Amniotic epithelial cell (primary cell): ENCODE data around the gene P2RY13.

Experiments
- DNase-seq: peaks from one replicate; pipeline ENCODE4 v3.0.0-alpha.2; 2010; ENCODE audit warnings: low read depth

The P2RY13 gene

GRCh38 chr3:151320131-151320530, 9.2 kb downstream of the P2RY13 start:
- peak; percentile 57 for DNase-seq

GRCh38 chr3:151319628-151320027, 9.7 kb downstream of the P2RY13 start:
- DNase-seq: peak; percentile 76

GRCh38 chr3:151318991-151319390, 10.4 kb downstream of the P2RY13 start:
- DNase-seq: peak; percentile 37

- peak; percentile 77 for DNase-seq
Measured at GRCh38 chr3:151318313-151318712, 11.0 kb downstream of the P2RY13 start.

- DNase-seq: peak; percentile 69
Measured at GRCh38 chr3:151316267-151316991, 12.9 kb downstream of the P2RY13 start, which contains the start of gene GPR87. TSS of gene GPR87 (minus strand) at chr3:151316820. CDS start at chr3:151300100, 16,720 bp downstream.

- no peak for DNase-seq
Measured at GRCh38 chr3:151315846-151316245, 13.5 kb downstream of the P2RY13 start.

- peak; percentile 96 for DNase-seq
Measured at GRCh38 chr3:151315136-151315535, 14.2 kb downstream of the P2RY13 start.

GRCh38 chr3:151314593-151314992, 14.8 kb downstream of the P2RY13 start:
- no peak for DNase-seq

GRCh38 chr3:151314137-151314536, 15.2 kb downstream of the P2RY13 start:
- no peak for DNase-seq

GRCh38 chr3:151312972-151313371, 16.4 kb downstream of the P2RY13 start:
- no peak for DNase-seq

- DNase-seq: no peak
Measured at GRCh38 chr3:151309566-151309965, 19.8 kb downstream of the P2RY13 start.

- no peak for DNase-seq
Measured at GRCh38 chr3:151307583-151308488, 21.5 kb downstream of the P2RY13 start.

- DNase-seq: no peak
Measured at GRCh38 chr3:151307131-151307530, 22.2 kb downstream of the P2RY13 start.

- no peak for DNase-seq
Measured at GRCh38 chr3:151306168-151306810, 23.1 kb downstream of the P2RY13 start.

GRCh38 chr3:151305775-151306151, 23.6 kb downstream of the P2RY13 start:
- DNase-seq: no peak

- peak; percentile 100 for DNase-seq
Measured at GRCh38 chr3:151305060-151305774, 24.1 kb downstream of the P2RY13 start.

GRCh38 chr3:151303751-151304150, 25.6 kb downstream of the P2RY13 start:
- DNase-seq: no peak

- peak; percentile 85 for DNase-seq
Measured at GRCh38 chr3:151301787-151302186, 27.6 kb downstream of the P2RY13 start.

GRCh38 chr3:151300539-151300938, 28.8 kb downstream of the P2RY13 start:
- no peak for DNase-seq

GRCh38 chr3:151299006-151299405, 30.3 kb downstream of the P2RY13 start:
- DNase-seq: no peak

- DNase-seq: no peak
Measured at GRCh38 chr3:151297429-151297828, 31.9 kb downstream of the P2RY13 start.

GRCh38 chr3:151296226-151296625, 33.1 kb downstream of the P2RY13 start:
- DNase-seq: no peak
